Skeletal muscle tissue (tissue), 4 donors: Measurements from ENCODE around the gene RALB. TPM values are rescaled to one million over a fixed set of nuclear protein-coding genes. Genes with fewer than 3 reads are reported as not detected.

Experiments
- H3K27ac ChIP-seq: one replicate; pipeline ENCODE4 v1.7.0; 2013; ENCODE audit warnings: mild to moderate bottlenecking, low read depth, low read length, inconsistent platforms
- H3K27me3 ChIP-seq, 3 donors: one replicate each; pipeline ENCODE4 v1.7.0; 2013; ENCODE audit warnings: low read length in 3 of 3; ENCODE audit not compliant: control insufficient read depth in 3 of 3, insufficient read depth in 3 of 3
- H3K36me3 ChIP-seq, 3 donors: one replicate each; pipeline ENCODE4 v1.7.0; 2013; ENCODE audit warnings: low read length in 3 of 3; ENCODE audit not compliant: control insufficient read depth in 3 of 3, insufficient read depth in 3 of 3
- H3K4me1 ChIP-seq, 3 donors: one replicate each; pipeline ENCODE4 v1.7.0; 2013; ENCODE audit warnings: low read length in 3 of 3, mild to moderate bottlenecking in 3 of 3; ENCODE audit not compliant: control insufficient read depth in 3 of 3, insufficient read depth in 3 of 3
- H3K4me3 ChIP-seq, 3 donors: one replicate each; pipeline ENCODE4 v1.7.0; 2013; ENCODE audit warnings: low read length in 3 of 3
- H3K9ac ChIP-seq, 3 donors: one replicate each; pipeline ENCODE4 v1.7.0; 2013; ENCODE audit warnings: low read length in 3 of 3, mild to moderate bottlenecking in 3 of 3, moderate library complexity in 2 of 3, low read depth in 1 of 3
- H3K9me3 ChIP-seq, 3 donors: one replicate each; pipeline ENCODE4 v1.7.0; 2013; ENCODE audit warnings: low read length in 3 of 3; ENCODE audit not compliant: control insufficient read depth in 3 of 3
- total RNA-seq: library from RNA; depleted of rRNA; stranded (reverse); fragments of >200 nt; gene quantifications from one replicate; pipeline ENCODE4 v1.2.3, GENCODE V29; 2014
- donor health status: Osteomylitis.

The RALB gene
- total RNA-seq, 1 donor from 2014 or later: 36.0 TPM

DNA sequence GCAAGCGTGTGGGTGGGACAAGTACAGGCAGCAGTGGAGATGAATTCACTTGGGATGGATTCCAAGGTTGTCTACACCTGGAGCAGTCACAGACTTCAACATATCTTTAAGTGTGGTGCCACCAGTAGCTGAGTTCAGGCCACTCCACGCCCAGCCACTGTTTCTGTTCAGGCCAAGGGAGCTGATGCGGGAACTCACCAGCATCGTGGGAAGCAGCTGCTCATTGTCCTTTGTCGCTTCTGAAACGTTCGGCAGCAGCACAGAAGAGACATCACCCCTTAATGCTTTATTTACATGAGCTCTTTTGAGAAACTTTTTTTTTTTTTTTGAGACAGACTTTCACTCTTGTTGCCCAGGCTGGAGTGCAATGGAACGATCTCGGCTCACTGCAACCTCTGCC, 73.4 kb downstream of the RALB start:
- Histone ChIP-seq H3K27me3 (peaks cover 0 to 2% (median 0%) of the 10 kb centered on the region in 3 donors), H3K9me3 (no peaks in the 10 kb centered on the region)

DNA sequence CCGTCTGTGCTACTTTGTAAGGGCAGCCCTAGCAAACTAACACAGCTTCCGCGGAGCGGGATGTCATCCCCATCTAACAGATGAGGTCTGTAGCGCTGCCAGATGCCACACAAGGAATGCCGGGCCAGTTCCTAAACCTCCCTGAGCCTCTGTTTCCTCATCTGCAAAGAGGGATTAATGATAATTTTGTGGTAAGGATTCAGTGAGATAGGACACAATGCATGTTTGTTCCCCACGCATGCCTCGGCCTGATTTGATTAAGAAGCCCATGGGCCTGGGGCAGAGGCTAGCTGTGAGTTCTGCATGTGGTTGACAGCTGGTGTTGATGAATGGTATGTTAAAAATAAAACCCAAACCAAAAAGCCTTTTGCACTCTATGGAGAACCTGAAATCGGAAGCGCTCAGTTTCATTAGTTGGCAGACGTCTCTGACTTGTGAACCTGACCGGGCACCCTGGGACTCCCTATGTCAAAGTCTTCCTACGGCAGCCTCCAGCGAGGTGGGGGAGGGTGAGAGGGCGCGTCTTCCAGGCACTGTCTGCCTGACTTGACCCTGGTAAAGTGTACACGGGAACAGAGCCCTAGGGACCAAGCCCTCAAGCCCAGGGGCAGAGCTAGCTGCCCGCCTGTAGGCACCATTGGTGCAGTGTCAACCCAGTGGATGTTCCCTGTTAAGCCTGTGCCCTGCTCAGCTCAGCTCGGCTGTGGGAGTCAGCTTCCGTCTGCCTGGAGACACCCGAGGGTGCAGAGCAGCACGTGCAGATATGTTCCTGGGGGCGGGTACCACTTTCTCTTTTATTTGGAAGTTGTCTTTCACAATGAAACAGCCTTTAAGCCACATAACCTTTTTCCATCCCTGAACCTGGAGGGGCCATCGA, 78.5 kb downstream of the RALB start:
- Histone ChIP-seq H3K4me1 (peaks cover 0 to 10% (median 0%) of the 10 kb centered on the region in 3 donors), H3K27me3 (peaks cover 0 to 12% (median 7%) of the 10 kb centered on the region in 3 donors)

More for the DNA sequence above, 73.4 kb downstream of the RALB start:
- H3K4me1 ChIP-seq: peaks cover 4 to 17% (median 5%) of the 10 kb centered on the region in 3 donors
- H3K27ac ChIP-seq: no peak overlapping the region
- no peak overlapping the region for H3K4me3 ChIP-seq
- no peak overlapping the region for H3K9ac ChIP-seq
- H3K36me3 ChIP-seq: no peaks in the 10 kb centered on the region

GRCh38 chr2:120331903-120332302, 79.3 kb downstream of the RALB start:
- Histone ChIP-seq H3K36me3 (no peaks in the 10 kb centered on the region), H3K9me3 (no peaks in the 10 kb centered on the region), H3K4me1 (peaks cover 0 to 10% (median 0%) of the 10 kb centered on the region in 3 donors), H3K27ac (no peak overlapping the region), H3K4me3 (no peak overlapping the region), H3K27me3 (peaks cover 0 to 17% (median 7%) of the 10 kb centered on the region in 3 donors), H3K9ac (no peak overlapping the region)

More for the DNA sequence above, 78.5 kb downstream of the RALB start:
- Histone ChIP-seq H3K4me3 (no peak overlapping the region), H3K27ac (no peak overlapping the region), H3K9ac (no peak overlapping the region), H3K9me3 (no peaks in the 10 kb centered on the region), H3K36me3 (no peaks in the 10 kb centered on the region)

DNA sequence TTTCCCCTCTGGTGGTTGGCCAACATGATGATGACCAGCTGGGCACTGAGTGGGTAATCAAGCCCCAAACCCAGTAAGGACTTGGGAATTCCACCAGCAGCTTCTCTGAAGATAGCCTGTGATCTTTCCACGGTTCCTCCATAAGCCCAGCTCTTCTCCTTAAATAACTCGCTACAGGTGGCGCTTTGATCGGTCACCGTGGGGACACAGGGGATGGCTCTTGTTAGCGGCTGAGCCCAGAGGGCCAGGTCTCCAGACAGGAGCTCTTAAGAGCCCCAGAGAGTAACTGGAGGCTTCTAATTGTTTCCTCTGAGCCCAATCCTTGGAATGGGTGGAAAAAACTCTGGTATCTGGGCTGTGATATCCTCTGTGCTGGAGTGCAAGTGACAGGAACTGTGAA, 79.7 kb downstream of the RALB start:
- H3K4me1 ChIP-seq: peaks cover 0 to 10% (median 0%) of the 10 kb centered on the region in 3 donors
- H3K36me3 ChIP-seq: no peaks in the 10 kb centered on the region
- H3K27me3 ChIP-seq: peaks cover 0 to 20% (median 7%) of the 10 kb centered on the region in 3 donors
- no peaks in the 10 kb centered on the region for H3K9me3 ChIP-seq
- H3K4me3 ChIP-seq: no peak overlapping the region
- no peak overlapping the region for H3K27ac ChIP-seq
- no peak overlapping the region for H3K9ac ChIP-seq

- H3K27ac ChIP-seq: no peak overlapping the region
- peaks cover 0 to 10% (median 0%) of the 10 kb centered on the region in 3 donors for H3K4me1 ChIP-seq
- H3K4me3 ChIP-seq: no peak overlapping the region
- peaks cover 0 to 20% (median 7%) of the 10 kb centered on the region in 3 donors for H3K27me3 ChIP-seq
- H3K9me3 ChIP-seq: no peaks in the 10 kb centered on the region
- no peaks in the 10 kb centered on the region for H3K36me3 ChIP-seq
- no peak overlapping the region for H3K9ac ChIP-seq
These were observed 81.4 kb downstream of the RALB start for GRCh38 chr2:120334068-120334467.

- Histone ChIP-seq H3K4me3 (no peak overlapping the region), H3K27ac (no peak overlapping the region), H3K36me3 (no peaks in the 10 kb centered on the region), H3K9me3 (no peaks in the 10 kb centered on the region), H3K27me3 (peaks cover 7 to 29% (median 22%) of the 10 kb centered on the region in 3 donors), H3K9ac (no peak overlapping the region), H3K4me1 (no peaks in the 10 kb centered on the region)
These were observed 84.1 kb downstream of the RALB start for GRCh38 chr2:120336749-120337148.

- no peaks in the 10 kb centered on the region for H3K9me3 ChIP-seq
- no peak overlapping the region for H3K9ac ChIP-seq
- H3K27ac ChIP-seq: no peak overlapping the region
- H3K36me3 ChIP-seq: no peaks in the 10 kb centered on the region
- peaks cover under 1 to 2% (median 1%) of the 10 kb centered on the region in 3 donors for H3K4me1 ChIP-seq
- H3K4me3 ChIP-seq: no peak overlapping the region
- peaks cover 18 to 41% (median 35%) of the 10 kb centered on the region in 3 donors for H3K27me3 ChIP-seq
These were observed 85.4 kb downstream of the RALB start for GRCh38 chr2:120338015-120338414.

GRCh38 chr2:120341977-120342376, 89.3 kb downstream of the RALB start:
- Histone ChIP-seq H3K27ac (no peak overlapping the region), H3K9ac (no peak overlapping the region), H3K9me3 (no peaks in the 10 kb centered on the region), H3K4me1 (peaks cover 16 to 20% (median 20%) of the 10 kb centered on the region in 3 donors), H3K27me3 (peaks cover 38 to 48% (median 42%) of the 10 kb centered on the region in 3 donors), H3K4me3 (no peak overlapping the region), H3K36me3 (no peaks in the 10 kb centered on the region)

DNA sequence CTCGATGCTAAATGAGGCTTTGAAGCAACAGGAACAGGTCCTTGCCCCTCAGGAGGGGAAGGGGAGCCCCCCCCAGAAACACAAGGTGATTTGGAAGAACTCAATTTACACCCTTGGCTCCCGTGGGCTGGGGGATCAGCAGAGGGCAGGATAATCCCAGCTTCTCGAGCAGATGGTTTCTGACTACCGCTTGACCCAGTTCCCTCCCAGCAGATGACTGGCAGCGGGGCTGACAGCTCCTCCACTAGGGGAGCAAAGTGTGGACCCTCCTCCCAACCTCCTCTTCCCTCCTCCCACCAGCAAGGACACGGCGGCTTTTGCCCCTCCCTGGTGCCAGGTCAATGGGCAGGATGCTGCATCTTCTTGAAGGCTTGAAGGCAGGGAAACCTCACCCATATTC, 89.8 kb downstream of the RALB start:
- Histone ChIP-seq H3K27me3 (peaks cover 39 to 50% (median 42%) of the 10 kb centered on the region in 3 donors), H3K4me3 (no peak overlapping the region), H3K4me1 (peaks cover 17 to 22% (median 21%) of the 10 kb centered on the region in 3 donors), H3K27ac (no peak overlapping the region), H3K36me3 (no peaks in the 10 kb centered on the region), H3K9ac (no peak overlapping the region), H3K9me3 (no peaks in the 10 kb centered on the region)

- peaks cover 20 to 22% (median 21%) of the 10 kb centered on the region in 3 donors for H3K4me1 ChIP-seq
- H3K27me3 ChIP-seq: peaks cover 39 to 54% (median 42%) of the 10 kb centered on the region in 3 donors
- H3K36me3 ChIP-seq: no peaks in the 10 kb centered on the region
- H3K9me3 ChIP-seq: no peaks in the 10 kb centered on the region
- no peak overlapping the region for H3K27ac ChIP-seq
- peak overlapping the region; percentile 29 to 48 (median 38) for H3K4me3 ChIP-seq
- peak overlapping the region in 1 of 3 donors; percentile 33 for H3K9ac ChIP-seq
These were observed 90.4 kb downstream of the RALB start for GRCh38 chr2:120343100-120343432.
